Limb (tissue), 2 donors: ENCODE results near the gene IGFBP3.
A peak's percentile ranks its signal among the peaks of the same experiment; 100 is the strongest.
"Not testable (repeated sequence)": the region's sequence is repeated elsewhere in the genome, so short reads cannot be mapped to it uniquely, and the experiment has no call there.

ENCODE experiments used
- DNase-seq, 2 donors: peaks; one replicate each; pipeline ENCODE4 v3.0.0-alpha.2; 2016; ENCODE audit errors: extremely low spot score in 2 of 2

IGFBP3 gene

GRCh38 chr7:45920502-45921380 is at the start of gene IGFBP3:
Gene IGFBP3 (minus strand): TSS chr7:45921272. CDS start chr7:45921140, 132 bp downstream.
- peak; percentile 67 to 87 for DNase-seq

GRCh38 chr7:45970454-45970853 is 49.4 kb upstream of the IGFBP3 start:
- DNase-seq, result no peak

GRCh38 chr7:45969940-45970339 is 48.9 kb upstream of the IGFBP3 start:
- no peak for DNase-seq

GRCh38 chr7:45968856-45969541 is 47.9 kb upstream of the IGFBP3 start:
- DNase-seq, result no peak

- DNase-seq, result no peak
Measured at GRCh38 chr7:45968312-45968711, 47.2 kb upstream of the IGFBP3 start.

- no peak for DNase-seq
Measured at GRCh38 chr7:45967591-45968157, 46.6 kb upstream of the IGFBP3 start.

- DNase-seq, result no peak
Measured at GRCh38 chr7:45962861-45963260, 41.8 kb upstream of the IGFBP3 start.

GRCh38 chr7:45957721-45958120 is 36.6 kb upstream of the IGFBP3 start:
- no peak for DNase-seq

- DNase-seq, result no peak
Measured at GRCh38 chr7:45955286-45955685, 34.2 kb upstream of the IGFBP3 start.

GRCh38 chr7:45953055-45953454 is 32.0 kb upstream of the IGFBP3 start:
- DNase-seq, result not testable (repeated sequence)

GRCh38 chr7:45944058-45944457 is 23.0 kb upstream of the IGFBP3 start:
- DNase-seq, result no peak

- no peak for DNase-seq
Measured at GRCh38 chr7:45940939-45941338, 19.9 kb upstream of the IGFBP3 start.

GRCh38 chr7:45940237-45940781 is 19.2 kb upstream of the IGFBP3 start:
- not testable (repeated sequence) for DNase-seq

GRCh38 chr7:45939574-45939973 is 18.5 kb upstream of the IGFBP3 start:
- DNase-seq, result no peak

GRCh38 chr7:45938626-45939302 is 17.7 kb upstream of the IGFBP3 start:
- DNase-seq, result no peak

- DNase-seq, result no peak
Measured at GRCh38 chr7:45937862-45938261, 16.8 kb upstream of the IGFBP3 start.

- DNase-seq, result no peak
Measured at GRCh38 chr7:45937301-45937700, 16.2 kb upstream of the IGFBP3 start.

GRCh38 chr7:45930967-45931366 is 9.9 kb upstream of the IGFBP3 start:
- DNase-seq, result no peak

GRCh38 chr7:45927721-45928120 is 6.6 kb upstream of the IGFBP3 start:
- no peak for DNase-seq

GRCh38 chr7:45924283-45924682 is 3.2 kb upstream of the IGFBP3 start:
- DNase-seq, result no peak

GRCh38 chr7:45923818-45924217 is 2.7 kb upstream of the IGFBP3 start:
- no peak for DNase-seq
